Activated B cell treated with CpG ODN at 0.5 μM for 24 hours (primary cell): ENCODE data around the gene ZNF80. TPM values are rescaled to one million over a fixed set of nuclear protein-coding genes. Genes with fewer than 3 reads are reported as not detected.
A peak's percentile ranks its signal among the peaks of the same experiment; 100 is the strongest.

ENCODE experiments used
- ATAC-seq: fragments of 200-7000 bp; cut with Tn5 transposase; one replicate; pipeline ENCODE4 v1.10.0; 2021; ENCODE audit warnings: low read depth, mild to moderate bottlenecking, moderate library complexity
- CTCF ChIA-PET: fragments of 350-600 bp; sonication (Branson Sonifier 250); formaldehyde crosslinking; loops from one replicate; lab custom pipeline; 2021; ENCODE audit warnings: antibody characterized with exemption; lab: Charles Lee
- POLR2A ChIA-PET: fragments of 350-600 bp; sonication (Branson Sonifier 250); formaldehyde crosslinking; loops from one replicate; lab custom pipeline; 2021; ENCODE audit warnings: antibody characterized with exemption; lab: Charles Lee
- DNase-seq: peaks from one replicate; pipeline ENCODE4 v3.0.0; 2022
- H3K27ac Mint-ChIP-seq: one replicate; pipeline ENCODE4 v1.8.0; 2020; ENCODE audit warnings: mixed read lengths
- H3K27me3 Mint-ChIP-seq: one replicate; pipeline ENCODE4 v1.8.0; 2021; ENCODE audit warnings: mixed read lengths
- H3K36me3 Mint-ChIP-seq: one replicate; pipeline ENCODE4 v1.8.0; 2021; ENCODE audit warnings: low read depth, mixed read lengths
- H3K4me1 Mint-ChIP-seq: one replicate; pipeline ENCODE4 v1.8.0; 2021; ENCODE audit warnings: mixed read lengths
- H3K4me3 Mint-ChIP-seq: one replicate; pipeline ENCODE4 v1.8.0; 2020; ENCODE audit warnings: mild to moderate bottlenecking, mixed read lengths
- H3K9me3 Mint-ChIP-seq: one replicate; pipeline ENCODE4 v1.8.0; 2020; ENCODE audit warnings: mixed read lengths
- intact Hi-C: fragments of 100-400 bp; cut with micrococcal nuclease; formaldehyde crosslinking; loops from one replicate; pipeline ENCODE4 v1.15.1; 2024
- total RNA-seq: library from RNA; stranded (reverse); gene quantifications from 2 replicates; pipeline ENCODE4 v1.2.3, GENCODE V29; 2022
- TF ChIP-seq, protein P1 (sequence below): fragments of 200-600 bp; IDR thresholded peaks from one replicate; pipeline ENCODE4 v1.8.0; 2022; ENCODE audit warnings: antibody characterized with exemption, mild to moderate bottlenecking

ZNF80 gene
- total RNA-seq, 1 donor from 2014 or later, result 0.53 TPM

DNA sequence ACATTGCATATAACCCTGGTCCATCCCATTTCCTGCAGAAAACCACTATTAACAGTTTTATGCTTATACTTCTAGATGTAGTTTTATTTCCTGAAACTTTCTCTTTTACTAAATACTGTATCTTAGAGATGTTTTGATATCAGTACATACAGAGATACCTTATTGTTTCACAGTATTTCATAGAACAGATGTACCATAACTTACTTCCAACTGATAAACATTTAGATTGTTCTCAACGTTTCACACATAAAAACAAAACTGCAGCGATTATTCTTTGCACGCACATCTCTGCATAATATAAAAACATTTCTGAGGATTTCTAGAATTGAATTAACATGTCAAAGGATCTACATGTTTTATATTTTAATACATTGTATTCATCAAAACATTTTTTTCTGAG is 2.6 kb downstream of the ZNF80 start:
- TF ChIP-seq, protein P1, sequence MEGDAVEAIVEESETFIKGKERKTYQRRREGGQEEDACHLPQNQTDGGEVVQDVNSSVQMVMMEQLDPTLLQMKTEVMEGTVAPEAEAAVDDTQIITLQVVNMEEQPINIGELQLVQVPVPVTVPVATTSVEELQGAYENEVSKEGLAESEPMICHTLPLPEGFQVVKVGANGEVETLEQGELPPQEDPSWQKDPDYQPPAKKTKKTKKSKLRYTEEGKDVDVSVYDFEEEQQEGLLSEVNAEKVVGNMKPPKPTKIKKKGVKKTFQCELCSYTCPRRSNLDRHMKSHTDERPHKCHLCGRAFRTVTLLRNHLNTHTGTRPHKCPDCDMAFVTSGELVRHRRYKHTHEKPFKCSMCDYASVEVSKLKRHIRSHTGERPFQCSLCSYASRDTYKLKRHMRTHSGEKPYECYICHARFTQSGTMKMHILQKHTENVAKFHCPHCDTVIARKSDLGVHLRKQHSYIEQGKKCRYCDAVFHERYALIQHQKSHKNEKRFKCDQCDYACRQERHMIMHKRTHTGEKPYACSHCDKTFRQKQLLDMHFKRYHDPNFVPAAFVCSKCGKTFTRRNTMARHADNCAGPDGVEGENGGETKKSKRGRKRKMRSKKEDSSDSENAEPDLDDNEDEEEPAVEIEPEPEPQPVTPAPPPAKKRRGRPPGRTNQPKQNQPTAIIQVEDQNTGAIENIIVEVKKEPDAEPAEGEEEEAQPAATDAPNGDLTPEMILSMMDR, result no peak
- Mint-ChIP-seq H3K27ac (no peak overlapping the region), H3K9me3 (no peaks in the 10 kb centered on the region), H3K27me3 (no peaks in the 10 kb centered on the region), H3K4me3 (no peak overlapping the region), H3K36me3 (peaks cover 6% of the 10 kb centered on the region), H3K4me1 (peaks cover 24% of the 10 kb centered on the region)
- DNase-seq (no peak), ATAC-seq (no peak)
- POLR2A ChIA-PET, result interaction anchor here (1.8 kb wide), 1 partner anchor 21 kb away, joined by 4 read pairs; no protein-coding TSS in a partner anchor
- intact Hi-C loops, result no loop called here
- CTCF ChIA-PET, result no interaction called here

DNA sequence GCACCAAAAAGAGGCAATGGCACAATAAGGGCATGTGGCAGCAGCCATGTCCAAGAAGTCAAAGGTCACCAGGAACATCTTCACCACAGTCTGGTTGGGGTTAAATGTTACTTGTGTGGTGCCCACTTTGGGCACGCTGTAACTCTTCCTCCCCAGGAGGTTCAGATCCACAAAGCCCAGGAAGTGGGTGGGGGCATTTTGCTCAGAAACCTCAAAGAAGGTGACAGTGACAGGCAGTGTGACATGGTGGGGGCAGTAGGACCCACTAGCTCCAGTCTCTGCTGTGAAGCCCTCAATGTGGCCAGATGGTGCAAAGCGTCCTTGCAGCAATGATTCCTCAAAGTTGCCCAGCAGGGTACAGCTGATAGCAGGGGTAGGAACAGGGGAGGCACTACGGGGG is 5.8 kb downstream of the ZNF80 start:
- no peaks in the 10 kb centered on the region for H3K36me3 Mint-ChIP-seq
- no peak overlapping the region for H3K27ac Mint-ChIP-seq
- no peaks in the 10 kb centered on the region for H3K27me3 Mint-ChIP-seq
- peaks cover 29% of the 10 kb centered on the region for H3K4me1 Mint-ChIP-seq
- H3K9me3 Mint-ChIP-seq, result no peaks in the 10 kb centered on the region
- CTCF ChIA-PET, result interaction anchor here (1.0 kb wide), 1 partner anchor 18 kb away, joined by 4 read pairs; no protein-coding TSS in a partner anchor
- intact Hi-C loops, result no loop called here
- TF ChIP-seq, protein P1, result no peak
- ATAC-seq (no peak), DNase-seq (no peak)
- no peak overlapping the region for H3K4me3 Mint-ChIP-seq
- POLR2A ChIA-PET, result interaction anchor here (1.2 to 1.4 kb wide), 2 partner anchors 9 to 18 kb away, joined by 3 to 5 read pairs; no protein-coding TSS in a partner anchor

- DNase-seq (no peak), ATAC-seq (no peak)
- CTCF ChIA-PET, result interaction anchor here (1.0 kb wide), 1 partner anchor 63 kb away, joined by 3 read pairs; no protein-coding TSS in a partner anchor
- POLR2A ChIA-PET, result interaction anchor here (1.1 to 1.4 kb wide), 2 partner anchors 13 to 64 kb away, joined by 3 to 9 read pairs; no protein-coding TSS in a partner anchor
- intact Hi-C loops, result no loop called here
- H3K4me1 Mint-ChIP-seq, result peaks cover 40% of the 10 kb centered on the region
- no peak overlapping the region for H3K4me3 Mint-ChIP-seq
- peaks cover 13% of the 10 kb centered on the region for H3K36me3 Mint-ChIP-seq
- H3K9me3 Mint-ChIP-seq, result peaks cover 9% of the 10 kb centered on the region
- TF ChIP-seq, protein P1, result no peak
- H3K27ac Mint-ChIP-seq, result peak overlapping the region; percentile 83
- H3K27me3 Mint-ChIP-seq, result no peaks in the 10 kb centered on the region
Measured at GRCh38 chr3:114227076-114227475, 10.3 kb downstream of the ZNF80 start.

GRCh38 chr3:114226313-114226712 is 11.1 kb downstream of the ZNF80 start:
- ChIA-PET POLR2A (interaction anchor here (0.6 kb wide), 1 partner anchor 13 kb away, joined by 3 read pairs; no protein-coding TSS in a partner anchor), CTCF (no interaction called here)
- no peak for DNase-seq
- Mint-ChIP-seq H3K4me1 (peaks cover 33% of the 10 kb centered on the region), H3K9me3 (peaks cover 9% of the 10 kb centered on the region), H3K27ac (peak overlapping the region; percentile 83), H3K36me3 (peaks cover 13% of the 10 kb centered on the region), H3K27me3 (no peaks in the 10 kb centered on the region), H3K4me3 (peak overlapping the region; percentile 32)
- intact Hi-C loops, result no loop called here
- TF ChIP-seq, protein P1, result no peak
- ATAC-seq, result no peak

GRCh38 chr3:114223143-114223542 is 14.2 kb downstream of the ZNF80 start:
- POLR2A ChIA-PET, result interaction anchor here (0.6 to 4.8 kb wide), 9 partner anchors 9 to 231 kb away, joined by 3 to 148 read pairs (median 7); no protein-coding TSS in a partner anchor
- Mint-ChIP-seq H3K9me3 (peaks cover 9% of the 10 kb centered on the region), H3K36me3 (peaks cover 13% of the 10 kb centered on the region), H3K27me3 (no peaks in the 10 kb centered on the region), H3K4me1 (peaks cover 23% of the 10 kb centered on the region), H3K4me3 (peak overlapping the region; percentile 44), H3K27ac (no peak overlapping the region)
- no peak for DNase-seq
- TF ChIP-seq, protein P1, result no peak
- CTCF ChIA-PET, result interaction anchor here (0.6 to 3.7 kb wide), 6 partner anchors 10 to 226 kb away, joined by 3 to 36 read pairs (median 6); partner anchors contain the start of gene DRD3
- ATAC-seq, result peak; percentile 60
- intact Hi-C loops, result loop anchor here (1.0 to 2.0 kb wide), 3 partner anchors 9 to 68 kb away; no protein-coding TSS in a partner anchor
